CD4-positive, alpha-beta T cell treated with Interferon alpha-2 for 1 hour (primary cell): Measurements from ENCODE around the gene RPS15.
"Not testable (repeated sequence)": the region's sequence is repeated elsewhere in the genome, so short reads cannot be mapped to it uniquely, and the experiment has no call there.

Source experiments
- DNase-seq, 2 donors: peaks; one replicate each; pipeline ENCODE4 v3.0.0-alpha.2; 2020 to 2022

RPS15 gene

GRCh38 chr19:1402411-1403070 lies 35.7 kb upstream of the RPS15 start:
- no peak for DNase-seq

GRCh38 chr19:1406774-1407527 lies 31.2 kb upstream of the RPS15 start:
- peak; percentile 99 to 100 for DNase-seq

GRCh38 chr19:1407528-1408299 lies 30.5 kb upstream of the RPS15 start, which contains the start of gene DAZAP1:
Gene DAZAP1, plus strand, starts transcription at chr19:1407586. Its CDS starts 188 bp downstream, at chr19:1407774.
- peak in 1 of 2 donors; percentile 42 for DNase-seq

- DNase-seq, result peak; percentile 46 to 69
These were observed 29.6 kb upstream of the RPS15 start for GRCh38 chr19:1408300-1409203.

GRCh38 chr19:1409204-1410005 lies 28.8 kb upstream of the RPS15 start:
- no peak for DNase-seq

GRCh38 chr19:1410136-1410786 lies 27.9 kb upstream of the RPS15 start:
- peak in 1 of 2 donors; percentile 19 for DNase-seq

- no peak for DNase-seq
These were observed 27.4 kb upstream of the RPS15 start for GRCh38 chr19:1410789-1411188.

GRCh38 chr19:1411255-1412191 lies 26.7 kb upstream of the RPS15 start:
- DNase-seq, result peak; percentile 15 to 59

GRCh38 chr19:1412323-1412923 lies 25.8 kb upstream of the RPS15 start:
- no peak for DNase-seq

- DNase-seq, result peak in 1 of 2 donors; percentile 31
These were observed 25.0 kb upstream of the RPS15 start for GRCh38 chr19:1412995-1413800.

GRCh38 chr19:1416014-1416841 lies 22.0 kb upstream of the RPS15 start:
- DNase-seq, result no peak

- no peak for DNase-seq
These were observed 21.1 kb upstream of the RPS15 start for GRCh38 chr19:1417145-1417544.

- DNase-seq, result no peak
These were observed 20.3 kb upstream of the RPS15 start for GRCh38 chr19:1417681-1418495.

- no peak for DNase-seq
These were observed 19.8 kb upstream of the RPS15 start for GRCh38 chr19:1418496-1418775.

GRCh38 chr19:1418951-1419738 lies 19.1 kb upstream of the RPS15 start:
- DNase-seq, result no peak

- DNase-seq, result not testable (repeated sequence)
These were observed 18.1 kb upstream of the RPS15 start for GRCh38 chr19:1420085-1420484.
